HG03039 (cell line): ENCODE data around the gene NEURL1B.

Experiments
- ATAC-seq: cut with Tn5 transposase; IDR thresholded peaks from one replicate; pipeline ENCODE4 v1.9.1; 2021; ENCODE audit warnings: mild to moderate bottlenecking, moderate library complexity; ENCODE audit not compliant: unreplicated experiment

The NEURL1B gene

DNA sequence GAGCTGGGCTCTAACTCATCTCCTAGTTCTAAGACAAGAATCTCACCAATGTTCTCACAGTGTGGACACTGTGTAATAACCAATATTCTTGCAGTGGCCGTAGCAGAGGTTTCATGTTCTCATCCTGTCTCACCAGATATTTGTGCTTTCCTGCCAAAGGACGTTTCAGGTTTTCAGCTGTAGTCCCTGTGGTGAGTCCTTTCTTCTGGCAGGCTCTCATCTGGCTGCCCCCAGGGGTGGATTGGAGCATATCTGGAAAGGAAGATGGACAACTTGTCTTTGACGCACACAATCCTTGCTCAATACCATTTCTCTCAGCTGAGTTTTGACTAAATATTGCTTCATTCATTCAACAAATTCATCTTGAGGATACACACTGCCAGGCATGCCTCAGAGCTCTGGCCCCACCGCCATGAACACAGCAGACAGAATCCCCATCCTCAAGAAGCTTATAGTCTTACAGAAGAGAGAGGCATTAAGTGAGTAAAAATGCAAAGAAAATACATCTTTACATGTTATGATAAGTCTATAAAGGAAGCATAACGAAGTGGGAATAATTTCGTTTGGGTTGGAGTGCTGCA is 33.8 kb upstream of the NEURL1B start:
- no peak for ATAC-seq

DNA sequence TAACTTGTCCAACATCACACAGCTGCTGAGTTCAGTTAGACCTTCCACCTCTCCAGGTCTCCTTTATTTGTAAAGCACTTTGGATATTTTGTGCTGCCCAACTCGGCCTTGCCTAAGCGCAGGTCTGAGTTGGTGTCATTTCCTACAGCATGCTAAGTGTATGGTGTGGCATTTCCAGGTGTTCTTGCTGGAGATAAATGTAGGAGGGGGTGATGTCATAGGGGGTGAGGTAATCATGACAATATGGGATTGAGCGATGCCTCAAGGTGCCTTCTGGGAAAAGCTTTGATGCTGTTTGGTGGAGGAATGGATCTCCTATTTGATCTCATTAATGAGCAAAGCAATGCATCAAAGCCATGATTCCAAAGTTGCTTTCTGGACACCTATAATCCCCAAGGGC is 32.3 kb upstream of the NEURL1B start:
- no peak for ATAC-seq

DNA sequence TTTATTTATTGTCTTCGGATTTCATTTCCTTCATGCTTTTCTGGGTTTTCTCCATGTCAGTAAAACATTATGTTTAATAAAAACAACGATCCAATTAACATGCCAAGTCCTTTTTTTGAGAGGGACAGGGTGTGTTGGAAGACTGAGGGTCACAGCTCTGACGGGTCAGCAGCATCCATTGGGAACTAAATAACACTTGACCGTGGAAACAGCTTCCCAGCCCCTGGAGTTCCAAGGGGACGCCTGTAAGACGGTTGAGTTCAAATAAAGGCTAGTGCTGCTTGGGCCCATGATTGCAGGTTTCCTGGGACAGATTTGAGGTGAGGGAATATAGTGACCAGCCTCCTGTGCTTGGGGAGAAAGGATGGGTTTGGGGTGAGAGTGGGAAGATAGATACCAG is 30.4 kb upstream of the NEURL1B start:
- no peak for ATAC-seq

DNA sequence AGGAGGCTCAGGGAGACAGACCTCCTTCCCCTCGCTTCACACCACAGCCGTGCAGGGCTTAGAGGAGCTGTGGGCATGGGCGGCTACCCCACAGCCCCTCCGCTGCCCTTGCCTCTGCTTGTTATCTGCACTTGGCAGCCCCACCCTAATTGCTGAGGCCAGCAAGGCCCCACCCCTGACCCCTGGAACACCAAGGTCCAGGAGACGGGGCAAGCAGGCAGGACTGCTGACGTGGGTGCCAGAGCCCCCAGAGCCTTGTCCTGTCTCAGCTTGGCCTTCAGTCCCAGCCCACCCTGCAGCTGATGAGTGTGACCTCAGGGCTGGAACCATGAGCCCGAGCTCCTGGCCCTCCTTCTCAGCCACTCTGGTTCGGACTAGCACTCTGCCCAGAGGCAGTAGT is 29.1 kb upstream of the NEURL1B start:
- no peak for ATAC-seq

DNA sequence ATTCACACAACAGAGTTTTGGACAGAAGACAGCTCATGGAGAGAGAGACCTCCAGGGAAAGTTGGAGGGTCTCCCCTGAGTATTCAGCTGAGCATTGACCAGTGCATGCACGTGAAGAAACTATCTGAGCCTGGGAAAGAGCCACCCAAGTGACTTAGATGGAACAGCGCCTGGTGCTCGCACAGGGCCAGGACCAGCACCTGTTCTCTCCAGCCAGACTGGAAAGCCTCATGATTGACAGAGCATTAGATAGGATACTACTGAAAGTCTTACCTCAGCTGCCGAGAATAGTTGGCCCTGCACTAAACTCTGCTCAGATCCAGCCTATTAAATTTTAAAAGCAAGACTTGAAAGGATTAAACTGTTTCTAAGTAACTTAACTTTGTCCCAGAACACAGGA is 28.3 kb upstream of the NEURL1B start:
- no peak for ATAC-seq

DNA sequence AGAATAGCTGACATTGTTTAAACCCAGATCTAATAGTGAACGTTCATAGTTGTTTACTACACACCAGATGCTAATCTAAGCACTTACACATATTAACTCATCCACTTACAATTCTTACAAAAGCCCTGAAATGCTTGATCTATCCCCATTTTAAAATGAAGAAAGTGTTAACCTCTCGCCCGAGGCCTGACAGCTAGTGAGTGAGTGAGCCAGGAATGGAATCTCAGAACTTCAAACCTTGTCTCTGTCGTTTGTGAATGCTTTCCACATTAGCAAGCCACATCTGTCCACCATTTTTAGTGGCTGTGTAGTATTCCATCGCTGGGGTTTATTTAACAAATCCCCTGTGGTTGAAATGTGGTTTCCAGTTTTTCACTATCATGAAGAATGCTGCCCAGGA is 24.9 kb upstream of the NEURL1B start:
- no peak for ATAC-seq

DNA sequence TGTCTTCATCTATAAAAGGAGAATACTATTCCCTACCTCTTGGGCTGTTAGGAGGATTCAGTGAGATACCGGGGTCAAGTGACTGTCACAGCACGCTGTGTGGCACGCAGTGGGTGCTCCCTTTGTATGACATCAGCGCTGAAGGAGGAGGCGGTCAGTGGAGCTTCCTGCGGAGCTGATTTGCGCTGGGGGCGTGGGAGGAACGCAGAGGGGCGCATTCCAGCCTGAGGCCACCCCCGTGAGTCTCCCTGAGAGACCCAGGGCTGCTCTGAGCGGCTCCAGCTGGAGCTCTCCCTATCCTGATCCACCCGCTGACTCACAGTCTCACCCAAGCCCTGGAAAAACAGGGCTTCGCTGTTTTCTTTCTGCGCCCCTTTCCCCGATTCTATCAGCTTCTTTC is 24.3 kb upstream of the NEURL1B start:
- ATAC-seq: no peak

DNA sequence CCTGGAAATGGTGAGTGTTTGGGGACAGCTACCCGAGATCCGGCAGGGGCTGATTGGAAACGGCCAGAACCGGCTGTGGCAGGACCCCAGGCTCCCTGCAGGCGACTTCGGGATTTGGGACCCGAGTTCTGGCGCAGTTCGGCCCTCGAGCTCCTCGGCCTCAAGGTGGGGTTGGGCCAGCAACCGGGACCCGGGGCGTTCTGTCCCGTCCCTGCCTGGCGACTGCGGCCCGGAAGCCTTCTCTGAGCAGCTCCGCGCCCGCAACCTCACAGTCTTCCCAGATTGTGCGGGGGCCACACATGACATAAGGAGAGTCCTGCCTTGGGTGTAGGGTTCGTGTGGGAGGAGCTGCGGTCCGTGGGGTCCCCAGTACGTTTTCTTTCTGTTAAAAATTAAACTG is 23.2 kb upstream of the NEURL1B start:
- no peak for ATAC-seq

DNA sequence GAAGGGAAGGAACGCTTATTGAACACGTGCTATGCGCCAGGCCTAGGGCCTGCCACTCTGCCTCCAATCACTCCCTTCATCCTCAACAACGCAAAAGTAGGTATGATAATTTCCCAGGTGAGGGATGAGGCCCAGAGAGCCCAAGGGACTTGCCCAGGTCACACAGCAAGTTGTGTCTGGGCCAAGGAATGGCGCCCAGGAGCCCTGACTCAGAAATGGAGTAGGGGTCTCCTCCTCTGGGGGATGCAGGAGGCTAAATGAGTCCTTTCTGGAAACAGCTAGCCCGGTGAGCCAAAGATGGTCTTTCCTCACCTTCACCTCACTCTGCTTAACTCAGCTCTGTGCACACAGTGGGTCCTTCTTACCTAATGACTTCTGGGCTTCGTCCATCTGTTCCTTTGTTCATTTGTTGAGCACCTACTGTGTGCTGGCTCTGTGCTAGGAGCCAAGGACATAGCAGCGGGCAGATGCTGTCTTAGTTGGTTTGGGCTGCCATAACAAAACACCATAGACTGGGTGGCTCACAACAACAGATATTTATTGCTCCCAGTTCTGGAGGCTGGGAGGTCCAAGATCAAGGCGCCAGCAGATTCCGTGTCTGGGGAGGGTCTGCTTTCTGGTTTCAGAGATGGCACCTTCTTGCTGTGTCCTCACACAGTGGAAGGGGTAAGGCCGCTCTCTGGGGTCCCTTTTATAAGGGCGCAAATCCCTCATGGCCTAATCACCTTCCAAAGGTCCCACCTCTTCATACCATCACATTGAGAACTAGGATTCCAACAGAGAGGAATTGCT is 22.3 kb upstream of the NEURL1B start:
- ATAC-seq: no peak

DNA sequence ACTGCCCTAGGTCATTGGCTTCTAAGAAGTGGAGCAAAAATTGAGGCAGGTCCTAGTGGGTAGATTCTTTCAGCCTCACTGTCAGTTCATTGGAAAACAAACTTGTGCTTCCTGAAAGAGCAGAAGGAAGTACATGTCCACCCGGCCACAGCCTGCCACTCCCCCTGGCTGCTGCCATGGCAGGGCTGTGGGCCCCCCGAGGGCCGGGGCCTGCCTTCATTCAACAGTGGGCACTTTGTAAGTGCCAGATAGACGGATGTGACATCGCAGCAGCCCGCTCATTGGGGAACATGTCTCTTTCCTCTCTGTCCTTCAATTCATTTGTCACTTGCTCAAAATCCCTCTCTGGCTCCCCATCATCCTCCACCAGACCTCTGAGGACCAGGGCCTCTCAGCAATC is 20.6 kb upstream of the NEURL1B start:
- no peak for ATAC-seq

DNA sequence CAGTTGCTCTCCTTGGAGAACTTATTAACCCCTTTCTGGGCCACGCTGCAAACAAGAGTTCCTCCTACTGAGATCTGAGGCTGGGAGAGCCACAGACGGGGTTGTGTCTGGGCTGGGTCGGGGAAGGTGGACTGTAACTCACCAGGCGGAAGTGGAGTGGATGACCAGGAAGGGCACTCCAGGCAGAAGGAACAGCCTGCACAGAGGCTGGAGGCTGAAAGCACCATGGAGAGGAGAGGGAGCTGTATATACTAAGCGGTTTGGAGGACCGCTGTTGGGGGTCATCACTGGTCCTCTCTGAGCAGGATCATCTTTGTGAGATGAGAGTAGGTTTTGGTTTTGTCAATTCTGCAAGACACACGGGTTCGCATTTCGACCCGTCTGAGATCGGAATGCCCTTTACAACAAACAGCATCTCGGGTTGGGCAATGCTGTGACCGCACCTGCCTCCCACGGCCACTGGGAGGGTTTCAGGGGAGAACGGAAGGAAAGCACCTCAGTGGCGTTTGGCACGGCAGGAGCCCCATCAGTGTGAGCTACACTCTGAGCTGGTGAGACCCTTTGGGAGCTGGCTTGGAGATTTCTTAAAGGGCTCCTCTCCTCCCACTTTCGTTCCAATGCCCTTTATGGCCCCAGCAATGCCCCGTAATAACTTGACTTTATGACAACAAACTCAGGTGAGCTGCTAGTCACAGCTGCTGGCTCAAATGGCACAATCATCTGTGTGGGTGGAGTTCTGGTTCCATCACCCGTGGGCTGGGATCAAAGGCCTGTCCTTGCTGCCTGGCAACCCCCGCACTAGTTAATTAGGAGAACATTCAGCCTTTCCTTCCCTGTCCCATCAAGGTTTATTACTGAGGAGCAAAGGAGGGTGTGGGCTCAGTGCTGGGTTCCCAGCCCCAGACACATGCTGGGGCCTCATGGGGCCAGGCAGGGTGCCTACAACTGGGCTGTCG is 18.7 kb upstream of the NEURL1B start:
- no peak for ATAC-seq

DNA sequence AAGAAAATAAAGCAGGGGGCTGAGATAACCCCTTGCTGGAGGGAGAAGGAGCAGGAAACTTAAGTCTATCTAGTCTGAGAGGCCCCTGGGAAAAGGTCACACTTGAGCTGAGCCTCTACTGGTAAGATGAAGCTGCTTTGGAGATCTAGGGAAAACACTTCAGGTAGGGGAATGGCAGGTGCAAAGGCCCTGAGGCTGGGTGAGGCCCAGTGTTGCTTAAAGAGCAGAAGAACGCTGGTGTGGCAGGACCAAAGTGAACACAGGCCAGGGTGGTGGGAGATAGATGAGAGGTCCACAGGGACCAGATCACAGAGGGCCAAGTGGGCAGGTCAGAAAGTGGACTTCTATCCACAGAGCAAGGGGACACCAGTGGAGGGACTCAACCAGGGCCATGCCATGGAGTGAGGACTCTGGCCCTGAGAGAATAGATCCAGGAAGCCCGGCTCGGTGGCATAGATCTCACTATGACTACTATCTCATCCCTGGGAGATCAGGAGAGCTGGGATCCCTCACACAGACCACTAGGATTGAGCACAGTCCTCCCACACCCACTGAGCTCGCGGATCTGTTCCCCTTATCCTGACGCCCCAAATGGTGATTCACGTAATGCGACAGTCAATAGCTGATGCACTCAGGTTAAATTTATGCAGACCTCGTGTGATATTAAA is 17.6 kb upstream of the NEURL1B start:
- no peak for ATAC-seq

DNA sequence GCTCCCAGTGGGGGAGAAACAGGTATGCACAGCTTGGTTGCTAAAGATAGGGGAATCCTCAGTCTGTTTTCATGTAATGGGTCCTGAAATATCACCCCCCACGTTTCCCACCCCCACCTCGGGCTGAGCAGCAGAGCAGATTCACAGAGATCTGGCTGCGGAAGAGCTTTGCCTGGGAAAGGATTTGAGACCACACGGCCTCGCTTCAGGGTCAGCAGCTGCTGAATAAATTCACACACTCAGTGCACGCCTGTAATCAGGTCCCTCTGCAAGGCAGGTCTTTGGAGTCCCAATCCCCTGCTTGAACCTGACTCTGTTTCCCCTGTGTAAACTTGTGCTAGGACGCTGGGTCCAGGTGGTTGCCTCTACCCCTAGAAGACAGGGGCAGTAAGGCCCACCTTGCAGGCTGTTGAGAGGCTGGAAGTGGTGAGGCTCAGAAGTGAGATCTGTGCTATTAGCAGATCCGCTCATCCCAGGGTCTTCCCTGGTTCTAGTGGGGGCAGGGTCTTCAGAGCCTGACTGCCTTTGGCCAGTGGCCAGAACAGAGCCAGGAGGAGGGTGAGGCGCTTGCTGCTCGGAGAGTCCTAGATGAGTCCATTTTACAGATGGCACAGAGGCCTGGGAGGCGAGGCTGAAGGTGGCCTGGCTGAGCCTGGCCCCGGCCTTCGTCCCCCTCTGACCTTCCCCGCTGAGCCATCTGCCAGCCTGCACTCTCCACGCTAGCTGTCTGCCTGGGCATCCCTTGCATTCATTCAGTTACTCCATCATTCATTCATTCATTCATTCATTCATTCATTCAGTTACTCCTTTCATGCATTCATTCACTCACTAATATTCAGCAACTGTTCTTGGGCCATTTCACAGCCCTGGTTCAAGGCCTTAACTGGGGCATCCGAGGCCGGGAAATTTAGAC is 16.7 kb upstream of the NEURL1B start:
- ATAC-seq: no peak

DNA sequence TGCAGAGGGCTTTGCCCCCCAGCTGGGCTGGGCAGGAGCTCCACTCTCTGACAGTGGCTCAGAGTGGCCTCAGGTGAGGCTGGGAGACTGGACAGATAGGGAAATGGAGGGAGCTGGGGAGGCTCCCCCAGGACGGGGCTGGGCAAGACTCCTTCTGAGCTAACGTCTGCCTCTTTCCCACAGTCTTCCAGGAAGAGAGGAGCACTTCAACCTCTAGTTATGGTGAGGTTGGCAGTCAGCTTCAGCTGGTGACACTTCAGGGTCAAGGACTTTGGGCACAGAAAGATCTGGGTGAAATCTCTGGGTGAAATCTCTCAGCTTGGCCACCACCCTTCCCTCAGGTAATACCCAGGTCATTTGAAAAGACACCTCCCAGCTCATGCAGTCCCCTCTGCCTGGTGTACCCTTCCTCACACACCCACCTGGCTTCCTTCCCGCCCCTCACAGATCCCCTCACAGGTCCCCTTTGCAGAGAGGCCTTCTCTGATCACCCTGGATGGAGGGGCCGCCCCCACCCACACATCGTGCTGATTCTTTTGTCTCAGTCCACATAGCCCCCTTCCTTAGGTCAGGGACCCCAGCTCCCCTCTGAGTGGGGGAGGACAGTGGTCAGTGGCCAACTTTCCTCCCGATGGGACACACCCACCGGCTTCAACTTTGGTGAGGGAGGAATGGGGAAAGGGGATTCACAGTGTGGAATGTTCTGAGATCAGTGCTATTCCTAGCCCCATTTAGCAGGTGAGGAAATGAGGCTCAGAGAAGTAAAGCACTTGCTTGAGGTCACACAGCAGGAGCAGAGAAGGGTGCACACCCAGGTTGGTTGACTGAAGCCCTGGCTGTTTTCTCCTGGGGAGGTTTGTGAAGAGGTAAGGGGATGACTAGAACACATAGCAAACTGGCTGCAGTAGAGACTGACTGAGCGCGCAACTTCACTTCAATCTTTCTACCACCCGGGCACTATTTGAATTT is 15.8 kb upstream of the NEURL1B start:
- no peak for ATAC-seq

DNA sequence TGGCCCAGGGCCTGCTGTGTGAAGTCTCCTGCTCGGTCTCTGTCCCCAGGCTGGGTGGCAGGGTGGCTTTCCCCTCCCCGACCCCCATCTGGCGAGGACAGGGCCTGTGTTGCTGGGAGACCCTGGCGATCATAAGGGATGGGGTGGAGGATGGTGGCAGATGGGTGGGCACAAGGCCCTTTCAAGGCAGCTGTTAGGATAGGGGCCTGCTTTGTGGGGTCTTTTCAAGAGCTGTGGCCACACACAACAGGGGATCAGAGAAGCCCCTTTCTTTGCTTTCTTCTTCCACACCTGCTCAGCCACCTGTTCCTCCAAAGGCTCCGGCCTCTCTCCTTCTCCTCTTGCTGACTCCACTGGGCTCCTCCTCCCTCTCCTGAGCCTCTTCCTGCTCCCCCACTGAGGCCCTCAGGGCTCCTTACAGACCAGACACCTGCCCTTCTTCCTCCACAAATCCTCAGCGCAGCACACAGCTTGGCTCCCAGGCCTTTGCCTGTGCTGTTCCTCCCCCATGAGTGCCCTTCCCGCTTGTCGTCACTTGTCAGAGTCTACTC is 15.0 kb upstream of the NEURL1B start:
- ATAC-seq: no peak

DNA sequence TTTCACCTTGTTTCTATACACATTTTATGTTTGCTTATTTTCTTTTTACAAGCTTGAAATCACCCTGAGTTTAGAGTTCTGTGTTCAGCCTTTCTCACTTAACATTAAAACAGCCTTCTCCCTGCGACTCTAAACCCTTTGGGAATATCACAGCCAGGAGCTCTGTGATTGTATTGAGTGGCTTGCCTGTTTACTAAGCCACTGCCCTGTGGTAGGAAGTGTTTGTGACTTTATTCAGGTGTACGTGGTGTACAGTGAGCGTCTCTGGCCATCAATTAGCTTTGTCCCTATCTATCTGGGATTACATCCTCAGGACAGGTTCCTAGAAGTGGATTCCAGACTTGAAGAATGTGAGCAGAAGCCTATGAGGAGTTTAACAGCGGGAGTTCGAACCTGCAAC is 11.0 kb upstream of the NEURL1B start:
- no peak for ATAC-seq

DNA sequence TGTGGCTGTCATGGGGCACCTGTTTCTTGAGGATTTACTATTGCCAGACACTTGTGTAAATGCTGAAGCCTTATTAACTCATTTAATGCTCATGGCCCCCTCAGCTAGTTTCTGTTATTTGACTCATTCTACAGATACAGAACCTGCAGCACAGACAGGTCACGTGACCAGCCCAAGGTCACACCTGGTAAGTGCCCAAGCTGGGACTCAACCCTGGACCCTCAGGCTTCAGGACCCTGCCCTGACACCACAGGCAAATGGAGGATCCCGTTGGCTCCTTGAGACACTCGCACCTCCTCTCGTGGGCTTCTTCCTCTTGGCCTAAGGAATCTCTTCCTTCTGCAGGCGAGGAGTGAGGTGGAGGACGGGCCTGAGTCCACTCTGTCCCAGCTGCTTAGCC is 10.6 kb upstream of the NEURL1B start:
- ATAC-seq: no peak

DNA sequence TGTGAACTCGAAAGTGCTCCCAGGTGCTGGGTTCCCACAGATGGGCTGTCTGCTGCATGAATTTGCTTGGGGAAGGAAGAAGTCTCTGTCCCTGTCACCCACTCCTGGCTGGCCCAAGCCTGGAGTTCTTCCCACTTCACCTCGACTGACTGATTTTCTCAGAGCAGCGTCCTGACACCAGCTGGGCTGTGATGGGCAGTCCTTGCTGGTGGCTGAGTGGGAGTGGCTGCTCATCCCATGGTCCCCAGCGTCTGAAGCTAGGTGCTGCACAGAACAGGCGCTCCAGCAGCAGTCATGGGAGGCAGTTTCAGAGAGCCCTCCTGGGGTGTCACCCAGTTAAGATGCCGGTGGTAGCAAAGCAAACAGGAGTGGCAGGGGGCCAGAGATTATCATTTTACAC is 10.1 kb upstream of the NEURL1B start:
- no peak for ATAC-seq
